Keratinocyte (primary cell): Measurements from ENCODE around the gene ZFAND6. TPM values are rescaled to one million over a fixed set of nuclear protein-coding genes. Genes with fewer than 3 reads are reported as not detected.

ENCODE experiments used
- DNase-seq: peaks from one replicate; pipeline ENCODE4 v3.0.0-alpha.2; 2011; ENCODE audit warnings: low read depth, missing footprints, low spot score
- FAIRE-seq: peaks from 2 replicates; lab custom pipeline; 2011; peaks lifted over from hg19 to GRCh38; lab: Jason Lieb, UNC
- H2AFZ ChIP-seq: 2 replicates; pipeline ENCODE4 v1.6.0; 2012; ENCODE audit warnings: low read length, control low read depth, inconsistent platforms; ENCODE audit not compliant: control insufficient read depth
- H3K27ac ChIP-seq: 2 replicates; pipeline ENCODE4 v1.5.1; 2011; ENCODE audit warnings: low read length; ENCODE audit not compliant: control insufficient read depth, insufficient read depth
- H3K27me3 ChIP-seq: 3 replicates; pipeline ENCODE4 v1.6.0; 2011; ENCODE audit warnings: low read length; ENCODE audit not compliant: control insufficient read depth, insufficient read depth; ENCODE audit errors: extremely low read depth
- H3K36me3 ChIP-seq, 2 experiments: 2 replicates in 1 of 2; 3 replicates in 1 of 2; pipeline ENCODE4 v1.5.1; 2011; ENCODE audit warnings: low read length in 2 of 2, mild to moderate bottlenecking in 1 of 2; ENCODE audit not compliant: control insufficient read depth in 2 of 2, insufficient read depth in 2 of 2; ENCODE audit errors: extremely low read depth in 1 of 2
- H3K4me1 ChIP-seq: 3 replicates; pipeline ENCODE4 v1.5.1; 2011; ENCODE audit warnings: low read length; ENCODE audit not compliant: control insufficient read depth, insufficient read depth; ENCODE audit errors: extremely low read depth
- H3K4me2 ChIP-seq: 3 replicates; pipeline ENCODE4 v1.6.0; 2011; ENCODE audit warnings: low read depth, low read length; ENCODE audit not compliant: control insufficient read depth, insufficient read depth; ENCODE audit errors: extremely low read depth
- H3K4me3 ChIP-seq, 3 experiments: fragments of 200-600 bp in 1 of 3; sonication (generic) in 1 of 3; 2 replicates in 2 of 3; 3 replicates in 1 of 3; pipeline ENCODE4 v1.5.1; 2011 to 2016; ENCODE audit warnings: low read length in 3 of 3, mild to moderate bottlenecking in 3 of 3, control low read depth in 2 of 3, inconsistent platforms in 1 of 3, low read depth in 1 of 3, mixed read lengths in 1 of 3, mixed run types in 1 of 3, moderate library complexity in 1 of 3; ENCODE audit not compliant: control insufficient read depth in 2 of 3, insufficient read depth in 2 of 3; ENCODE audit errors: extremely low read depth in 1 of 3
- H3K79me2 ChIP-seq: 2 replicates; pipeline ENCODE4 v1.6.0; 2012; ENCODE audit warnings: low read length; ENCODE audit not compliant: control insufficient read depth, insufficient read depth
- H3K9ac ChIP-seq: 3 replicates; pipeline ENCODE4 v1.6.0; 2011; ENCODE audit warnings: low read length; ENCODE audit not compliant: control insufficient read depth, insufficient read depth; ENCODE audit errors: extremely low read depth
- H3K9me1 ChIP-seq: 3 replicates; pipeline ENCODE4 v1.6.0; 2011; ENCODE audit warnings: low read length; ENCODE audit not compliant: control insufficient read depth, insufficient read depth; ENCODE audit errors: extremely low read depth
- H3K9me3 ChIP-seq: 2 replicates; pipeline ENCODE4 v1.5.1; 2012; ENCODE audit warnings: low read depth, low read length; ENCODE audit not compliant: control insufficient read depth
- H4K20me1 ChIP-seq: 3 replicates; pipeline ENCODE4 v1.6.0; 2011; ENCODE audit warnings: low read length; ENCODE audit not compliant: control insufficient read depth, insufficient read depth; ENCODE audit errors: extremely low read depth
- EZH2 ChIP-seq: IDR thresholded peaks from one replicate; pipeline ENCODE4 v1.6.1; 2012; ENCODE audit warnings: inconsistent platforms, mild to moderate bottlenecking, low read length, moderate library complexity
- dilution Hi-C: fragments of 300-500 bp; cut with MboI; formaldehyde crosslinking; loops from one replicate; pipeline ENCODE4 v1.7.0; 2020; ENCODE audit warnings: low sequenced_read_pairs; ENCODE audit not compliant: extremely low pct_ligation_motif_present
- polyA plus RNA-seq, 5 experiments: library from polyadenylated mRNA; depleted of rRNA in 3 of 5; stranded (reverse) in 3 of 5; stranded (forward) in 1 of 5; unstranded in 1 of 5; fragments of >200 nt; gene quantifications; 1 replicate in 1 of 5; 2 replicates in 3 of 5; 3 replicates in 1 of 5; pipeline versions ENCODE4 v1.2.1 to v1.2.3, GENCODE V29; 2011 to 2012; ENCODE audit warnings: missing spikeins in 2 of 5, low read depth in 1 of 5, low replicate concordance in 1 of 5
- TF ChIP-seq, protein P1 (sequence below), 3 experiments: IDR thresholded peaks in 1 of 3; conservative IDR thresholded peaks in 1 of 3; optimal IDR thresholded peaks in 1 of 3; 2 replicates in 2 of 3; 3 replicates in 1 of 3; pipeline versions ENCODE3 to v1.5.1; 2011; ENCODE audit warnings: low read length in 3 of 3, mild to moderate bottlenecking in 3 of 3, moderate library complexity in 2 of 3, control low read depth in 1 of 3, inconsistent platforms in 1 of 3; ENCODE audit not compliant: insufficient read depth in 2 of 3; ENCODE audit errors: extremely low read depth in 1 of 3

ZFAND6 gene
- polyA plus RNA-seq, 1 donor (not counting 4 experiments of a cell fraction or from before 2014, with no cell fraction given): 142 TPM

DNA sequence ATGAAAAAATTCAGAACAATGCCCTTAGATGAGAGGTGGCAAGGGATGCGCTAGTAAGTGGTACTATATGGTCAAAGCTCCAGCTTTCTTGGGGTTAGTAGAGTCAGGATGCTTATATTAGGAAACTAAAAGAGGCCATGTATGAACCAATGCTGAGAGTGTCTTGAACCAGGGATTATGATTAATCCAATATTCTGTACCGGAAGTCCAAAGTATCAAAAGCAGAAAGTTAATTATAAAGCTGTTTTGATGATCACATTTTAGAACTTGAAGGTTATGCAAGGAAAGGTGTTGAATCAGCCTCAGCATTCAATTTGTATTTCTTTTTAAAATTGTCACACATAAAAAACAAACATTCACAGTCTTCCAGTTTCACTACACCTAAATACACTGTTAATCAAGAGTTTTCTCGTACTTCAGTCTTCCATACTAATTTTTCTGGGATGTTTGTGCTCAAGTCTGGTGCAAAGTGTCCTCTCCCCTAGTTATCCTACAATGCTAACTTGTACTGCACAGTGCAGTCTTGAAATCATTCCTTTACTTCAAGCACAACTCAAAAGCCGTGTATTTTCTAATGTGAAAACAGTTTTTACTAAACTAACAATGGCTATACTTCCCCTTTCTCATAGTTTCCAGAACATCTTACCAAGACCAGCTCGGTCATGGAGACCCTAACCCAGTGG, 82.6 kb downstream of the ZFAND6 start:
- no peaks in the 10 kb centered on the region for H3K9me3 ChIP-seq
- dilution Hi-C loops: no loop called here
- no peaks in the 10 kb centered on the region for H3K27me3 ChIP-seq
- no peaks in the 10 kb centered on the region for H4K20me1 ChIP-seq
- no peaks in the 10 kb centered on the region for H3K79me2 ChIP-seq
- no peak overlapping the region for H3K27ac ChIP-seq
- peak overlapping the region; percentile 62 for H3K4me2 ChIP-seq
- TF ChIP-seq EZH2: no peak
- TF ChIP-seq, protein P1, sequence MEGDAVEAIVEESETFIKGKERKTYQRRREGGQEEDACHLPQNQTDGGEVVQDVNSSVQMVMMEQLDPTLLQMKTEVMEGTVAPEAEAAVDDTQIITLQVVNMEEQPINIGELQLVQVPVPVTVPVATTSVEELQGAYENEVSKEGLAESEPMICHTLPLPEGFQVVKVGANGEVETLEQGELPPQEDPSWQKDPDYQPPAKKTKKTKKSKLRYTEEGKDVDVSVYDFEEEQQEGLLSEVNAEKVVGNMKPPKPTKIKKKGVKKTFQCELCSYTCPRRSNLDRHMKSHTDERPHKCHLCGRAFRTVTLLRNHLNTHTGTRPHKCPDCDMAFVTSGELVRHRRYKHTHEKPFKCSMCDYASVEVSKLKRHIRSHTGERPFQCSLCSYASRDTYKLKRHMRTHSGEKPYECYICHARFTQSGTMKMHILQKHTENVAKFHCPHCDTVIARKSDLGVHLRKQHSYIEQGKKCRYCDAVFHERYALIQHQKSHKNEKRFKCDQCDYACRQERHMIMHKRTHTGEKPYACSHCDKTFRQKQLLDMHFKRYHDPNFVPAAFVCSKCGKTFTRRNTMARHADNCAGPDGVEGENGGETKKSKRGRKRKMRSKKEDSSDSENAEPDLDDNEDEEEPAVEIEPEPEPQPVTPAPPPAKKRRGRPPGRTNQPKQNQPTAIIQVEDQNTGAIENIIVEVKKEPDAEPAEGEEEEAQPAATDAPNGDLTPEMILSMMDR (optimal IDR thresholded peaks at IDR 0.05 in 1 of 3, IDR thresholded peaks at IDR 0.05 in 1 of 3, conservative IDR thresholded peaks at IDR 0.05 in 1 of 3; ENCODE audit: extremely low read depth in 1 of 3, insufficient read depth in 2 of 3, low read length in 3 of 3): no peak
- H3K9me1 ChIP-seq: no peaks in the 10 kb centered on the region
- no peak overlapping the region for H3K9ac ChIP-seq
- no peak overlapping the region for H3K4me3 ChIP-seq
- no peak for DNase-seq
- H3K36me3 ChIP-seq: no peaks in the 10 kb centered on the region
- peak; percentile 5 for FAIRE-seq
- H2AFZ ChIP-seq: no peak overlapping the region
- H3K4me1 ChIP-seq: peaks cover 9% of the 10 kb centered on the region

DNA sequence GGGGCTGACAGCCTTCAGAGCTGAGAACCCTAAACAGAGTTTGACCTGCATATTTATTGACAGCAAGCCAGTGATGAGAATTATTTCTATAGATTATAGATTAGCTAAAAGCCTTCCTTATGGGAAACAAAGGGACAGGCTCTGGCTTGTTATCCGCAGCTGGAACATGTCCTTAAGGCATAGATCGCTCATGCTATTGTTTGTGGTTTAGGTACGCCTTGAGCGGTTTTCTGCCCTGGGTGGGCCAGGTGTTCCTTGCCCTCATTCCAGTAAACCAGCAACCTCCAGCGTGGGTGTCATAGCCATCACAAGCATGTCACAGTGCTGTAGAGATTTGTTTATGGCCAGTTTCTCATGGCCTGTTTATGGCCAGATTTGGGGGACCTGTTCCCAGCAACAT, 83.2 kb downstream of the ZFAND6 start:
- Histone ChIP-seq H3K9me1 (no peaks in the 10 kb centered on the region), H3K4me3 (no peak overlapping the region), H3K4me2 (peak overlapping the region; percentile 62), H3K27me3 (no peaks in the 10 kb centered on the region), H3K4me1 (peaks cover 9% of the 10 kb centered on the region), H2AFZ (no peak overlapping the region), H3K79me2 (no peaks in the 10 kb centered on the region), H3K9me3 (no peaks in the 10 kb centered on the region), H4K20me1 (no peaks in the 10 kb centered on the region), H3K27ac (no peak overlapping the region), H3K36me3 (no peaks in the 10 kb centered on the region), H3K9ac (no peak overlapping the region)
- dilution Hi-C loops: no loop called here
- DNase-seq: peak; percentile 35
- TF ChIP-seq, protein P1 (optimal IDR thresholded peaks at IDR 0.05 in 1 of 3, IDR thresholded peaks at IDR 0.05 in 1 of 3, conservative IDR thresholded peaks at IDR 0.05 in 1 of 3; ENCODE audit: extremely low read depth in 1 of 3, insufficient read depth in 2 of 3, low read length in 3 of 3): no peak
- no peak for TF ChIP-seq EZH2
- FAIRE-seq: peak; percentile 63
